ENCODE data around the gene KCNG2.

DNA sequence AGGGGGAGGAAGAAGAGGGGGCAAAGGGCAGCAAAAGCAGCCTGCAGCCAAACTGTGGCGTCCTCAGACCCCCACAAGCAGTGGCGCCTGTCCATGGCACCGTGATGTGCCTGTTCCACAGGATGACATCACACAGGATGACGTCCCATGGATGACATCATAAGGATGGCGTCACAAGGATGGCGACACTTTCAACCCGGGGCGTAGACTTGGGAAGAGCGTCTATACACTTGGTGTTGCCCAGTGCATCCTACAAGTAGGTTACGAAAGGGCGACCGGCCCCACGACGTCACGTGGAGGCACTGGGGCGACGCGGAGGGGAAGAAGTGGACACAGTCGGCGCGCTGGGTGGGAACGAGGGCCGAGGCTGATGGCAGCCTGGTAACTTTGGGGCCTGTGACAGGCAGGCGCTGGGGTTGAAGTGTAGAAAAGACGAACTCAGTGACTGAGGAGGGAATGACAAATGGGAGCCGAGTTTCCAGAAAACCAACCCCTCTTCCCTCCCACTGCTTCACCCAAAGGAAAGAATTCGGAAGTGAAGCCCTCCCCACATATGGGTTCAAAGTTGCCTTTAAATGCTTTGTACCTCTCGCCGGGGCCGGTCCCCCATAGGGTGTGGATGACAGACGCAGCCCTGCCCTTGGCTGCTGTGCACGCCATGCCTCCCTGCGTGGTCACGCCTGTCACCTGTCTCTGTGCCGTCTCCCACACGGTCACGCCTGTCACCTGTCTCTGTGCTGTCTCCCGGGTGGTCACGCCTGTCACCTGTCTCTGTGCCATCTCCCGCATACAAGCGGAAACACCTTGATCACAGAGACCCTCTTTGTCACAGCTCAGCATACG lies 13.4 kb upstream of the KCNG2 start:
- no peak for TF ChIP-seq POLR2A (IDR thresholded peaks at IDR 0.05)
- TF ChIP-seq, protein P1, sequence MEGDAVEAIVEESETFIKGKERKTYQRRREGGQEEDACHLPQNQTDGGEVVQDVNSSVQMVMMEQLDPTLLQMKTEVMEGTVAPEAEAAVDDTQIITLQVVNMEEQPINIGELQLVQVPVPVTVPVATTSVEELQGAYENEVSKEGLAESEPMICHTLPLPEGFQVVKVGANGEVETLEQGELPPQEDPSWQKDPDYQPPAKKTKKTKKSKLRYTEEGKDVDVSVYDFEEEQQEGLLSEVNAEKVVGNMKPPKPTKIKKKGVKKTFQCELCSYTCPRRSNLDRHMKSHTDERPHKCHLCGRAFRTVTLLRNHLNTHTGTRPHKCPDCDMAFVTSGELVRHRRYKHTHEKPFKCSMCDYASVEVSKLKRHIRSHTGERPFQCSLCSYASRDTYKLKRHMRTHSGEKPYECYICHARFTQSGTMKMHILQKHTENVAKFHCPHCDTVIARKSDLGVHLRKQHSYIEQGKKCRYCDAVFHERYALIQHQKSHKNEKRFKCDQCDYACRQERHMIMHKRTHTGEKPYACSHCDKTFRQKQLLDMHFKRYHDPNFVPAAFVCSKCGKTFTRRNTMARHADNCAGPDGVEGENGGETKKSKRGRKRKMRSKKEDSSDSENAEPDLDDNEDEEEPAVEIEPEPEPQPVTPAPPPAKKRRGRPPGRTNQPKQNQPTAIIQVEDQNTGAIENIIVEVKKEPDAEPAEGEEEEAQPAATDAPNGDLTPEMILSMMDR (IDR thresholded peaks at IDR 0.05) = no peak
